Measurements from ENCODE around the gene BOLA2B.
"Not testable (repeated sequence)": the region's sequence is repeated elsewhere in the genome, so short reads cannot be mapped to it uniquely, and the experiment has no call there.

BOLA2B gene

DNA sequence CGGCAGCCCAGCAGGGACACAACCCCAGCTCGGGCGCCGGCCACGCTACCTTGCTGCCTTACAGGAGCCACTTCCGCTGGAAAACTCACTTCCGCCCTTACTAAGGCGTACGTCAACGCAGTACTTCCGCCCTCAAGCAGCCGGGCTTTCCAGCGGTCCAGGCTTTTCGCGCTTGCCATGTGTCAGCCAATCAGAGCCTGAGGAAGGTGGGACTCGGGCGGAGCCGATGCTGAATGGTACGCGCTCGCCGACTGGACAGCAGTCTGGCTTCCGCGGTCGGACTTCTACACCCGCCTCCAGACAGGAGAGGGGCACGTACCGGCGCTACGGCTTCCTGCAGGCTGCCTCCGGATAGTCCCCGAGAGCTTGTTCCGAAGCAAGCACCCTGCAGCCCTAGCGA is at the start of gene BOLA2B, which contains the start of gene SLX1A:
Gene BOLA2B (minus strand): TSS at position 52 of the 400 bp plus-strand sequence. CDS start 71 bp downstream, outside the sequence.
Gene SLX1A (plus strand): TSS at position 261 of the 400 bp plus-strand sequence. CDS start 210 bp downstream, outside the sequence.
- DNase-seq (ENCODE audit: low spot score), result not testable (repeated sequence)
- FAIRE-seq, result peak; percentile 92

- FAIRE-seq; DNase-seq (ENCODE audit: low spot score): not testable (repeated sequence)
Measured at GRCh38 chr16:30217082-30217481, 23.6 kb upstream of the BOLA2B start.

DNA sequence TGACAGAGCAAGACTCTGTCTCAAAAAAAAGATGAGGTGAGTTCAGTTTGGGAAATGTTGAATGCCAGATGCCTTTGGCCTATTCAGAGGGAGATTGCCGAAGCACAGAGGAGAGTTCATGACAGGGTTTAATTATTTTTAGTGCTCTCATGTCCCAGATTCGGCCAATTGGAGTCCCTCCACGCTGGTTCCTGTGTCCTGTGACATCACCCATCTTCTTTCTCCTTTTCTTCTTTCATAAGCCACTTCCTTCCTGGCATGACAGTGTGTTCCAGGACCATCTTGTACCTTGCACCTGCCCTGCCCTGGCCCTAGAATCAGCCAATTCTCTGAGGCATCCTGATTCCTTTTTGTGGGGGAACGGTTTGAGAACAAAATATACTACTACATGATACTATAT is 17.9 kb upstream of the BOLA2B start:
- not testable (repeated sequence) for DNase-seq (ENCODE audit: low spot score); FAIRE-seq

DNA sequence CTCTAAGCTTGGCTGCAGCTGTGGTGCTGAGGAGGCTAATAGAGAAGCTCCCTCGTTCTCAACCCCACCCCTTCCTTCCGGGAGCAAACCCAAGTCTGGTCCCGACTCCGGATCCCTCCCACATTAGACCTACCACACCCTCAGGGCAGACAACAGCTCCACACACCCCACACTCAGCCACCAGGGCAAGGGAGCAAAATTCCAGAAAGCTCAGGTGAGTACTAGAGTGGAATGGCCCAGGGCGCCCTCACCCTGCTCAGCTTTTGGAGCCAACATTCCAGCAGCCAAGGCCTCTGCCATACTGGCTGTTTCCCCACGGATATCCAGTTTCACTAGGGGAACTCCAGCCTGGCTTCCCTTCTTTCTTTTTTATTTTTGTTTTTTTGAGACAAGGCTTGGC is 15.6 kb upstream of the BOLA2B start:
- DNase-seq (ENCODE audit: low spot score); FAIRE-seq: not testable (repeated sequence)

DNA sequence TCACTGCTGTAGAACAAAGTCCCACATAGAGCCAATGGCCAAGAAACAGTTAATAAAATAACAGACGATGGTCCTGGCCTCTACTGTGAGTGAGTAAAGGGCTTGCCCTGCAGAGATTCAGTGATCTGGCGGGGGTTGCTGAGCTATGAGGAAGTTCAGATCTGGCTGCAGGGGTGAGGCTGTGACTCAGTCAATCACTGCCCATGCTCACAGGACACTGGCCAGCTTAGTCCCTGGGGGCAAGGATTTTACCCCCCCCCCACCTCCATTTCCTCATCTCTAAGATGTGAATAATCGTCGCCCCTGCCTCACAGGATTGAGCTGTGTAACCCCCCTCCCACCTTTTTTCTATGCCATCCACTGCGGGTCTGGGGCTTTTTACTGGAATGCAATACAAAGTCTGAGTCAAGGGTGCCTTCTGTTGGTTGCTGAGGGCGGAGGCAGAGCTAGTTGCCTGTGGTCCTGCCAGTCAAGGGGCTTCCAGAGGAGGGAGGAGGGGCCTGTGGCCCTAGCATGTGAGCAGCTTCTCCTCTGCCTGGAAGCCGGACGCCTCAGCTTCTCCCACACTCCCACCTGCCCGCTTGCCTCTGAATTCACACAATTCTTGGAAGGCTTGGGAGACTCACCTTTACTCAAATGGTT is 13.7 kb upstream of the BOLA2B start:
- DNase-seq (ENCODE audit: low spot score), result not testable (repeated sequence)
- FAIRE-seq, result peak; percentile 74

DNA sequence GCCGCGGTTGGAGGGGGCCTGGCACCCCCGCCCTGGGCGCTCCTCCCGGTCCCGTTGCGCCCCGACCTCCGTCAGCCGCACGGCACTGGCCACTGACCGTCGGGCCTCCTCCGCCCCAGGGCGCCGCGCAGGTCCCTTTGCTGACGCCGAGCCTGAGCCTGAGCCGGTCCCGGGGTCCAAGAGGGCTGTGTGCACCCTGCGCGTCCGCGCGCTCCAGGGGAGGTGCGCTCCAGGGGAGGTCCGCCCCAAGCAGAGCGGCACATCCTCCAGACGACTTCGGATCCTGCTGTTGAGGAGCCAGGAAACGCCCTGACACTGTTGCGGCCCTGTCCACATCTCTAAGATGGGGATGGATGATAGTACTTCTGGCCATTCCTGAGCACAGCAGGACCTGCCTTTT is 12.8 kb upstream of the BOLA2B start:
- FAIRE-seq; DNase-seq (ENCODE audit: low spot score): not testable (repeated sequence)

GRCh38 chr16:30205541-30206236 is 12.2 kb upstream of the BOLA2B start:
- FAIRE-seq; DNase-seq (ENCODE audit: low spot score): not testable (repeated sequence)

DNA sequence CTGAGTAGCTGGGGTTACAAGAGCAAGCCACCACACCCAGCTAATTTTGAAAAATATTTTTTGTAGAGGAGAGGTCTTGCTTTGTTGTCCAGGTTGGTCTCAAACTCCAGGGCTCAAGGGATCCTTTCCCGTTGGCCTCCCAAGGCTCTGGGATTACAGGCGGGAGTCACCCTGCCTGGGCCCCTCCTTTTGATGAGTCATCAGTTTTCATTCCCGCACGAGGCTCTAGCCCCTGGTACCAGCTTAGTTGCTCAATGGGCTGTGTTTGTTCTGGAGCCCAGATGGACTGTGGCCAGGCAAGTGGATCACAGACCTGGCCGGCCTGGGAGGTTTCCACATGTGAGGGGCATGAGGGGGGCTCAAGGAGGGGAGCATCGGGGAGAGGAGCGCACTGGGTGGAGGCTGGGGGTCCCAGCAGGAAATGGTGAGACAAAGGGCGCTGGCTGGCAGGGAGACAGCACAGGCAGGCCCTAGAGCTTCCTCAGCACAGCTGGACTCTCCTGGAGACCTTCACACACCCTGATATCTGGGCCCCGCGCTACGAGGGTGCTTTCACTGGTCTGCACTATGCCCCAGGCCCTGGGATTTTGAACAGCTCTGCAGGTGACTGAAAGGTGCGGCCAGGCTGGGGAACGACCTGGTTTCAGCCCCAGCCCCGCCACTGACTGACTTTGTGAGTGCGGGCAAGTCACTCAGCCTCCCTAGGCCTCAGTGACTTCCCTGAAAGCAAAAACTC is 6.3 kb upstream of the BOLA2B start:
- FAIRE-seq, result peak; percentile 58
- DNase-seq (ENCODE audit: low spot score), result not testable (repeated sequence)

GRCh38 chr16:30199049-30199448 is 5.6 kb upstream of the BOLA2B start, which contains the start of gene SULT1A3:
Gene SULT1A3 (plus strand): TSS chr16:30199255. CDS start chr16:30200729, 1,474 bp downstream.
- FAIRE-seq; DNase-seq (ENCODE audit: low spot score): not testable (repeated sequence)

- FAIRE-seq; DNase-seq (ENCODE audit: low spot score): not testable (repeated sequence)
Measured at GRCh38 chr16:30197001-30197400, 3.5 kb upstream of the BOLA2B start.

- DNase-seq (ENCODE audit: low spot score), result not testable (repeated sequence)
- FAIRE-seq, result peak; percentile 40
Measured at GRCh38 chr16:30194172-30194925, 883 bp upstream of the BOLA2B start.

- FAIRE-seq; DNase-seq (ENCODE audit: low spot score): not testable (repeated sequence)
Measured at GRCh38 chr16:30193098-30193497, 368 bp downstream of the BOLA2B start.

GRCh38 chr16:30191158-30191557 is 2.3 kb downstream of the BOLA2B start:
- FAIRE-seq; DNase-seq (ENCODE audit: low spot score): not testable (repeated sequence)

GRCh38 chr16:30187971-30188561 is 5.4 kb downstream of the BOLA2B start:
- DNase-seq (ENCODE audit: low spot score) (no peak), FAIRE-seq (no peak)

DNA sequence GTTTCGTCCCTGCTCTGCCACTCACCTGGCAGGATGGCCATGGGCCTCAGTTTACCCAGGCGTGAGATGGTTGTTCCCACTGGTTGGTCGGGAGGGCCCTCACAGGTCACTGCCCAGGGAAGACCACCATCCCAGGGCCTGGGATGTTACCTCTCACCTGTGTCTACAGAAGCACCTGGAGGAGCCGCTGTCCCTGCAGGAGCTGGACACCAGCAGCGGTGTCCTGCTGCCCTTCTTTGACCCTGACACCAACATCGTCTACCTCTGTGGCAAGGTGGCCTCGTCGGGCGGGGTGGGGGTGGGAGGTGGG is 6.0 kb downstream of the BOLA2B start:
- FAIRE-seq, result no peak

GRCh38 chr16:30186782-30187555 is 6.5 kb downstream of the BOLA2B start:
- DNase-seq (ENCODE audit: low spot score) (no peak), FAIRE-seq (no peak)

More for the DNA sequence above, 6.0 kb downstream of the BOLA2B start:
- no peak for DNase-seq (ENCODE audit: low spot score)

DNA sequence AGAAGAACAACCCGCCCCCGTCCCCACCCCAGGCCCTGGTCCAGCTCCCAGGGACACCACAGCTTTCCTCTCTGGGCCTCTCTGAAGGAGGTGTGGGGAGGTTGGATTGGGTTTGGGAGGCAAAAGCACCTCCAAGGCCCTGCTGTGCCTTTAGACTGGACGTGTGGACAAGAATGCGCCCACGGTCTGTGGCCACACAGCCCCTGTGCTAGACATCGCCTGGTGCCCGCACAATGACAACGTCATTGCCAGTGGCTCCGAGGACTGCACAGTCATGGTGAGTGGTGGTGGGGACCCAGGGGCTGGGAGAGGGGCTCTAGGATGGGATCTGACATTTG is 7.1 kb downstream of the BOLA2B start:
- FAIRE-seq (no peak), DNase-seq (ENCODE audit: low spot score) (no peak)

GRCh38 chr16:30185683-30186421 is 7.6 kb downstream of the BOLA2B start:
- no peak for DNase-seq (ENCODE audit: low spot score)
- no peak for FAIRE-seq
